K562 (cell line): ENCODE data around the gene CTRL. TPM values are rescaled to one million over a fixed set of nuclear protein-coding genes. Genes with fewer than 3 reads are reported as not detected.
"Not testable (repeated sequence)": the region's sequence is repeated elsewhere in the genome, so short reads cannot be mapped to it uniquely, and the experiment has no call there.

Experiments used
- ATAC-seq: fragments of 200-7000 bp; cut with Tn5 transposase; 3 replicates; pipeline ENCODE4 v1.9.1; 2020; ENCODE audit warnings: moderate library complexity
- BruUV-seq: library from RNA; stranded (reverse); fragments of 400-500 nt; replicated peaks from 2 replicates; lab custom pipeline; 2021; lab: Mats Ljungman, UMichigan
- CTCF ChIA-PET: fragments of 300-600 bp; formaldehyde crosslinking; extraction: SDS; loops from one replicate; lab custom pipeline; 2021; ENCODE audit warnings: low intra/inter-chr PET ratio; lab: Yijun Ruan, JAX
- POLR2A ChIA-PET: fragments of 300-600, 350-650 bp; sonication (Branson Sonifier 250); formaldehyde crosslinking; extraction: SDS; loops from one replicate; lab custom pipeline; 2021; ENCODE audit warnings: antibody characterized with exemption, inconsistent platforms; lab: Yijun Ruan, JAX
- DNase-seq, 4 experiments: peaks; one replicate each; pipeline versions ENCODE4 v3.0.0 to v3.0.0-alpha.2; 2011 to 2018; ENCODE audit warnings: low spot score in 3 of 4, mixed read lengths in 3 of 4; ENCODE audit errors: extremely low read depth in 1 of 4
- FAIRE-seq: peaks from 2 replicates; lab custom pipeline; 2011; peaks lifted over from hg19 to GRCh38; lab: Jason Lieb, UNC
- H2AFZ ChIP-seq: 2 replicates; pipeline ENCODE4 v1.6.0; 2011; ENCODE audit warnings: low read depth, low read length, control low read depth, inconsistent platforms
- H3K27ac ChIP-seq: fragments of 200-600 bp; 3 replicates; pipeline ENCODE4 v1.8.0; 2011; ENCODE audit warnings: low read depth, mild to moderate bottlenecking, control low read depth, inconsistent platforms, low read length, moderate library complexity, mixed read lengths; ENCODE audit errors: extremely low read depth
- H3K27me3 ChIP-seq, 2 experiments: fragments of 300-600 bp in 1 of 2; 2 replicates in 1 of 2; 3 replicates in 1 of 2; pipeline versions ENCODE4 v1.6.0 to v1.8.0; 2011; ENCODE audit warnings: inconsistent platforms in 2 of 2, low read length in 2 of 2, mild to moderate bottlenecking in 1 of 2, mixed read lengths in 1 of 2, moderate library complexity in 1 of 2; ENCODE audit not compliant: control insufficient read depth in 2 of 2, insufficient read depth in 2 of 2
- H3K36me3 ChIP-seq: fragments of 300-600 bp; 3 replicates; pipeline ENCODE4 v1.8.0; 2011; ENCODE audit warnings: mild to moderate bottlenecking, low read length, inconsistent platforms; ENCODE audit not compliant: control insufficient read depth, insufficient read depth
- H3K4me1 ChIP-seq, 2 experiments: fragments of 200-600 bp in 1 of 2; replicated peaks in 1 of 2; 2 replicates in 1 of 2; 3 replicates in 1 of 2; pipeline versions ENCODE4 v1.5.1 to v1.8.0; 2011; ENCODE audit warnings: inconsistent platforms in 2 of 2, low read length in 2 of 2, mild to moderate bottlenecking in 1 of 2, mixed read lengths in 1 of 2, moderate library complexity in 1 of 2; ENCODE audit not compliant: control insufficient read depth in 2 of 2, insufficient read depth in 2 of 2
- H3K4me2 ChIP-seq: 2 replicates; pipeline ENCODE4 v1.6.1; 2011; ENCODE audit warnings: low read length, control low read depth, inconsistent platforms, mixed read lengths; ENCODE audit not compliant: insufficient read depth
- H3K4me3 ChIP-seq: fragments of 200-600 bp; sonication (generic), shearing (Covaris generic); 2 replicates; pipeline ENCODE4 v1.5.1; 2016; ENCODE audit warnings: control low read depth, inconsistent platforms
- H3K79me2 ChIP-seq: fragments of 200-600 bp; 3 replicates; pipeline ENCODE4 v1.8.0; 2011; ENCODE audit warnings: low read length, inconsistent platforms; ENCODE audit not compliant: control insufficient read depth, insufficient read depth
- H3K9ac ChIP-seq, 2 experiments: 2 replicates each; pipeline versions ENCODE4 v1.6.0 to v1.6.1; 2011; ENCODE audit warnings: low read depth in 2 of 2, low read length in 2 of 2, control low read depth in 1 of 2, inconsistent platforms in 1 of 2, mild to moderate bottlenecking in 1 of 2, mixed read lengths in 1 of 2; ENCODE audit not compliant: insufficient read depth in 1 of 2
- H3K9me1 ChIP-seq: one replicate; pipeline ENCODE4 v1.6.0; 2011; ENCODE audit warnings: inconsistent platforms, mild to moderate bottlenecking, low read length, moderate library complexity; ENCODE audit not compliant: control insufficient read depth, insufficient read depth
- H3K9me3 ChIP-seq: replicated peaks from 2 replicates; pipeline ENCODE4 v1.5.1; 2011; ENCODE audit warnings: low read depth, low read length, inconsistent platforms; ENCODE audit not compliant: control insufficient read depth, insufficient read depth
- H4K20me1 ChIP-seq: replicated peaks from 2 replicates; pipeline ENCODE4 v1.6.1; 2011; ENCODE audit warnings: low read length, inconsistent platforms, mixed read lengths; ENCODE audit not compliant: control insufficient read depth, insufficient read depth
- BACH1 ChIP-seq: fragments of 200-800 bp; sonication (Bioruptor generic); IDR thresholded peaks from 2 replicates; pipeline ENCODE4 v1.6.1; 2016; ENCODE audit warnings: missing genetic modification characterization, missing compliant biosample characterization
- ZNF24 ChIP-seq: fragments of 450-650 bp; IDR thresholded peaks from 2 replicates; pipeline ENCODE4 v1.6.1; 2016
- WGBS: fragments of 100-300 bp; shearing (Covaris generic); methylation state at CpG from one replicate; pipeline ENCODE4 v1.1.6; 2016; ENCODE audit warnings: low coverage, mixed read lengths; ENCODE audit not compliant: insufficient coverage; ENCODE audit errors: missing lambda C conversion rate; 5-methylcytosine and 5-hydroxymethylcytosine counted together
- in situ Hi-C: fragments of 300-500 bp; cut with MboI; formaldehyde crosslinking; loops from 4 replicates; pipeline ENCODE4 v1.15.0; 2018; ENCODE audit warnings: inconsistent platforms, mixed read lengths
- intact Hi-C: fragments of 100-400 bp; cut with micrococcal nuclease; formaldehyde crosslinking; loops from 2 replicates; pipeline ENCODE4 v1.14.2; 2022
- polyA plus RNA-seq, 8 experiments: library from polyadenylated mRNA; depleted of rRNA in 4 of 8; stranded (reverse) in 5 of 8; unstranded in 3 of 8; fragments of >200 nt; fragmentation: Nextera tagmentation in 2 of 8; fragmentation: Illumina TruSeq in 1 of 8; extraction: Ambion mirVana in 2 of 8; extraction: Trizol in 1 of 8; gene quantifications; 2 replicates each; pipeline versions ENCODE4 v1.2.1 to v1.2.3, GENCODE V29; 2011 to 2014; ENCODE audit warnings: inconsistent platforms in 1 of 8, missing spikeins in 1 of 8
- total RNA-seq, 7 experiments: library from RNA; depleted of rRNA in 6 of 7; stranded (reverse); fragments of >200 nt in 6 of 7; fragmentation: Illumina TruSeq in 2 of 7; extraction: Trizol in 2 of 7; gene quantifications; 2 replicates each; pipeline versions ENCODE4 v1.2.1 to v1.2.3, GENCODE V29; 2011 to 2021; ENCODE audit warnings: low replicate concordance in 1 of 7

CTRL gene
- total and polyA plus RNA-seq, 9 of the 15 experiments (the other 6 are each of a cell fraction or from before 2014, with no cell fraction given) = 1.4 to 5.6 (median 2.5) TPM

- DNase-seq, BruUV-seq, H3K9ac ChIP-seq, ATAC-seq, FAIRE-seq, H3K9me3 ChIP-seq, H3K79me2 ChIP-seq, H3K27ac ChIP-seq, intact Hi-C loops, H3K4me3 ChIP-seq, CTCF ChIA-PET, H3K4me2 ChIP-seq, H3K36me3 ChIP-seq, H2AFZ ChIP-seq, H3K27me3 ChIP-seq, in situ Hi-C loops, H3K9me1 ChIP-seq: not testable (repeated sequence)
- Histone ChIP-seq H4K20me1 (peaks cover 14% of the 10 kb centered on the region), H3K4me1 (peaks cover 5 to 16% of the 10 kb centered on the region in 2 experiments; a peak in 4 of 5 replicates)
- POLR2A ChIA-PET = interaction anchor here (0.6 to 1.8 kb wide), 3 partner anchors 10 to 197 kb away, joined by 3 to 6 read pairs (median 6); no protein-coding TSS in a partner anchor
- 33% methylated on average over 1 of the region's 2 CpGs for WGBS
Measured at GRCh38 chr16:67915496-67915769, 16.2 kb downstream of the CTRL start.

GRCh38 chr16:67914758-67915495 is 16.7 kb downstream of the CTRL start:
- Histone ChIP-seq H3K4me3 (no peak overlapping the region), H3K9me3 (no peaks in the 10 kb centered on the region), H4K20me1 (peaks cover 14% of the 10 kb centered on the region), H3K4me2 (no peak overlapping the region), H3K27me3 (no peaks in the 10 kb centered on the region), H2AFZ (no peak overlapping the region), H3K9ac (no peak overlapping the region; a peak in 1 of 4 replicates), H3K4me1 (peaks cover 5 to 16% of the 10 kb centered on the region in 2 experiments; a peak in 4 of 5 replicates), H3K27ac (no peak overlapping the region), H3K79me2 (no peaks in the 10 kb centered on the region), H3K9me1 (peaks cover 4% of the 10 kb centered on the region), H3K36me3 (no peaks in the 10 kb centered on the region)
- ATAC-seq = no peak
- CTCF ChIA-PET = no interaction called here
- DNase-seq = no peak
- TF ChIP-seq ZNF24 = peak; percentile 93
- no peak for TF ChIP-seq BACH1
- no peak for FAIRE-seq
- in situ Hi-C loops = no loop called here
- BruUV-seq = no TSS peak
- intact Hi-C loops = no loop called here
- POLR2A ChIA-PET = interaction anchor here (0.6 to 1.8 kb wide), 6 partner anchors 9 to 389 kb away, joined by 3 to 6 read pairs (median 3); no protein-coding TSS in a partner anchor
- 38% methylated on average over 7 of the region's 7 CpGs for WGBS
